H1 (cell line): Measurements from ENCODE around the gene PHC2. TPM values are rescaled to one million over a fixed set of nuclear protein-coding genes. Genes with fewer than 3 reads are reported as not detected.

Experiments used
- CTCF ChIA-PET: fragments of 300-600 bp; sonication (Branson Sonifier 250); formaldehyde crosslinking; loops from one replicate; lab custom pipeline; 2021; ENCODE audit not compliant: partially characterized antibody; lab: Charles Lee
- POLR2A ChIA-PET: fragments of 300-600 bp; sonication (Branson Sonifier 250); formaldehyde crosslinking; loops from one replicate; lab custom pipeline; 2021; ENCODE audit warnings: inconsistent platforms; ENCODE audit not compliant: partially characterized antibody; lab: Charles Lee
- DNase-seq, 2 experiments: peaks; one replicate each; pipeline versions ENCODE4 v3.0.0 to v3.0.0-alpha.2; 2010 to 2022; ENCODE audit warnings: low spot score in 2 of 2, low read depth in 1 of 2, mixed read lengths in 1 of 2
- FAIRE-seq: peaks from 2 replicates; lab custom pipeline; 2011; peaks lifted over from hg19 to GRCh38; lab: Jason Lieb, UNC
- H2AFZ ChIP-seq: 2 replicates; pipeline ENCODE4 v1.8.1; 2012; ENCODE audit warnings: low read length, inconsistent platforms
- H2AK5ac ChIP-seq: 2 replicates; pipeline ENCODE4 v1.6.1; 2013; ENCODE audit warnings: low read depth, low read length
- H2BK120ac ChIP-seq: replicated peaks from 2 replicates; pipeline ENCODE3; 2013; ENCODE audit warnings: low read depth, low read length, inconsistent platforms
- H2BK12ac ChIP-seq: 2 replicates; pipeline ENCODE4 v1.6.1; 2013; ENCODE audit warnings: low read depth, low read length
- H2BK15ac ChIP-seq: 2 replicates; pipeline ENCODE4 v1.6.1; 2013; ENCODE audit warnings: low read length
- H2BK20ac ChIP-seq: 2 replicates; pipeline ENCODE4 v1.6.1; 2013; ENCODE audit warnings: low read length
- H2BK5ac ChIP-seq: 2 replicates; pipeline ENCODE4 v1.6.1; 2013; ENCODE audit warnings: low read depth, low read length
- H3K14ac ChIP-seq: 2 replicates; pipeline ENCODE4 v1.6.1; 2013; ENCODE audit warnings: inconsistent platforms; ENCODE audit not compliant: insufficient read length
- H3K18ac ChIP-seq: 2 replicates; pipeline ENCODE4 v1.6.1; 2013; ENCODE audit warnings: low read length; ENCODE audit errors: extremely low read depth
- H3K23ac ChIP-seq: 2 replicates; pipeline ENCODE4 v1.6.1; 2013; ENCODE audit warnings: inconsistent platforms; ENCODE audit not compliant: insufficient read length
- H3K23me2 ChIP-seq: 2 replicates; pipeline ENCODE4 v1.6.1; 2013; ENCODE audit warnings: low read depth, low read length
- H3K27ac ChIP-seq: 2 replicates; pipeline ENCODE4 v1.6.1; 2011; ENCODE audit warnings: low read depth, low read length, inconsistent platforms
- H3K27me3 ChIP-seq, 4 experiments: replicated peaks in 1 of 4; 1 replicate in 1 of 4; 2 replicates in 3 of 4; pipeline versions ENCODE4 v1.6.1 to v1.8.1; 2011 to 2013; ENCODE audit warnings: low read length in 3 of 4, mild to moderate bottlenecking in 3 of 4, inconsistent platforms in 2 of 4, mixed read lengths in 2 of 4, moderate library complexity in 1 of 4; ENCODE audit not compliant: control insufficient read depth in 3 of 4, insufficient read depth in 3 of 4; ENCODE audit errors: extremely low read depth in 1 of 4
- H3K36me3 ChIP-seq, 4 experiments: 2 replicates each; pipeline versions ENCODE4 v1.6.1 to v1.8.1; 2011 to 2013; ENCODE audit warnings: mild to moderate bottlenecking in 4 of 4, low read length in 3 of 4, moderate library complexity in 2 of 4, control low read depth in 1 of 4, inconsistent platforms in 1 of 4; ENCODE audit not compliant: insufficient read depth in 4 of 4, control insufficient read depth in 2 of 4
- H3K4ac ChIP-seq: replicated peaks from 2 replicates; pipeline ENCODE3; 2013; ENCODE audit warnings: low read length, low read depth, mixed read lengths, inconsistent platforms; ENCODE audit not compliant: insufficient read length
- H3K4me1 ChIP-seq, 4 experiments: replicated peaks in 1 of 4; 1 replicate in 1 of 4; 2 replicates in 3 of 4; pipeline versions ENCODE4 v1.6.1 to v1.8.1; 2011 to 2013; ENCODE audit warnings: low read length in 3 of 4, inconsistent platforms in 2 of 4, mixed read lengths in 1 of 4; ENCODE audit not compliant: insufficient read depth in 4 of 4, control insufficient read depth in 3 of 4
- H3K4me2 ChIP-seq, 2 experiments: 2 replicates each; pipeline versions ENCODE4 v1.6.1 to v1.8.1; 2011 to 2013; ENCODE audit warnings: low read depth in 2 of 2, low read length in 2 of 2, control low read depth in 1 of 2, inconsistent platforms in 1 of 2, mild to moderate bottlenecking in 1 of 2; ENCODE audit not compliant: insufficient read depth in 1 of 2
- H3K4me3 ChIP-seq, 4 experiments: fragments of 200-600, 300-600 bp in 1 of 4; sonication (generic), shearing (Covaris generic), sonication (Bioruptor Twin) in 1 of 4; 2 replicates each; pipeline versions ENCODE4 v1.5.1 to v1.8.1; 2011 to 2016; ENCODE audit warnings: low read length in 4 of 4, low read depth in 3 of 4, control low read depth in 2 of 4, inconsistent platforms in 2 of 4, mild to moderate bottlenecking in 2 of 4, mixed read lengths in 1 of 4, moderate library complexity in 1 of 4; ENCODE audit not compliant: insufficient read depth in 2 of 4; ENCODE audit errors: extremely low read depth in 1 of 4
- H3K56ac ChIP-seq: replicated peaks from 2 replicates; pipeline ENCODE3; 2013; ENCODE audit warnings: low read depth, mild to moderate bottlenecking, mixed read lengths, low read length, inconsistent platforms; ENCODE audit not compliant: insufficient read length
- H3K79me1 ChIP-seq: 2 replicates; pipeline ENCODE4 v1.6.1; 2013; ENCODE audit warnings: low read depth, low read length, control low read depth
- H3K79me2 ChIP-seq, 2 experiments: 2 replicates each; pipeline versions ENCODE4 v1.6.1 to v1.8.1; 2012 to 2013; ENCODE audit warnings: low read length in 2 of 2, mild to moderate bottlenecking in 2 of 2, inconsistent platforms in 1 of 2; ENCODE audit not compliant: insufficient read depth in 2 of 2, control insufficient read depth in 1 of 2
- H3K9ac ChIP-seq, 4 experiments: replicated peaks in 1 of 4; 1 replicate in 1 of 4; 2 replicates in 3 of 4; pipeline versions ENCODE4 v1.6.1 to v1.8.1; 2011 to 2013; ENCODE audit warnings: low read depth in 3 of 4, low read length in 3 of 4, control low read depth in 2 of 4, mild to moderate bottlenecking in 2 of 4, moderate library complexity in 2 of 4, inconsistent platforms in 1 of 4; ENCODE audit errors: extremely low read depth in 1 of 4
- H3K9me3 ChIP-seq, 2 experiments: 2 replicates each; pipeline versions ENCODE4 v1.6.1 to v1.8.1; 2012 to 2013; ENCODE audit warnings: mild to moderate bottlenecking in 2 of 2, moderate library complexity in 2 of 2, control low read depth in 1 of 2, inconsistent platforms in 1 of 2, low read depth in 1 of 2, low read length in 1 of 2, mixed read lengths in 1 of 2; ENCODE audit not compliant: insufficient read depth in 2 of 2
- H4K20me1 ChIP-seq, 2 experiments: replicated peaks in 1 of 2; 2 replicates each; pipeline versions ENCODE3 to v1.8.1; 2011 to 2013; ENCODE audit warnings: inconsistent platforms in 2 of 2, low read length in 2 of 2, mild to moderate bottlenecking in 1 of 2; ENCODE audit not compliant: insufficient read depth in 2 of 2, control insufficient read depth in 1 of 2
- H4K5ac ChIP-seq: 2 replicates; pipeline ENCODE4 v1.6.1; 2013; ENCODE audit warnings: low read length, low read depth, mixed read lengths, inconsistent platforms; ENCODE audit not compliant: insufficient read length
- H4K8ac ChIP-seq: 2 replicates; pipeline ENCODE4 v1.8.0; 2013; ENCODE audit warnings: mild to moderate bottlenecking, moderate library complexity, low read length, inconsistent platforms; ENCODE audit not compliant: insufficient read depth; ENCODE audit errors: extremely low read depth
- H4K91ac ChIP-seq: replicated peaks from 2 replicates; pipeline ENCODE3; 2013; ENCODE audit warnings: low read length, mixed read lengths, inconsistent platforms; ENCODE audit not compliant: insufficient read length
- BRCA1 ChIP-seq: IDR thresholded peaks from 2 replicates; pipeline ENCODE4 v1.6.1; 2012; ENCODE audit warnings: low read depth, low read length, improper control_type of control experiment
- CEBPB ChIP-seq: IDR thresholded peaks from 2 replicates; pipeline ENCODE4 v1.6.1; 2012; ENCODE audit warnings: low read depth, low read length
- CREB1 ChIP-seq: IDR thresholded peaks from 2 replicates; pipeline ENCODE4 v1.6.1; 2012; ENCODE audit warnings: inconsistent platforms
- EGR1 ChIP-seq: IDR thresholded peaks from 2 replicates; pipeline ENCODE4 v1.6.1; 2011; ENCODE audit warnings: low read depth, low read length, borderline replicate concordance
- GABPA ChIP-seq: IDR thresholded peaks from 2 replicates; pipeline ENCODE4 v1.6.1; 2011; ENCODE audit warnings: mild to moderate bottlenecking, low read length, moderate library complexity, borderline replicate concordance; ENCODE audit not compliant: insufficient read depth
- JUND ChIP-seq: IDR thresholded peaks from 2 replicates; pipeline ENCODE4 v1.6.1; 2011; ENCODE audit warnings: mild to moderate bottlenecking, improper control_type of control experiment, low read length
- MAFK ChIP-seq: IDR thresholded peaks from 2 replicates; pipeline ENCODE4 v1.6.1; 2012; ENCODE audit warnings: low read depth, mild to moderate bottlenecking, improper control_type of control experiment, low read length
- NANOG ChIP-seq: IDR thresholded peaks from 2 replicates; pipeline ENCODE4 v1.6.1; 2011; ENCODE audit warnings: low read length, low read depth, mild to moderate bottlenecking, inconsistent platforms; ENCODE audit not compliant: insufficient read depth, poor library complexity, severe bottlenecking
- PHF8 ChIP-seq: fragments of 200-600 bp; sonication (generic); conservative IDR thresholded peaks from 2 replicates; pipeline ENCODE4 v1.7.1; 2012; ENCODE audit warnings: low read depth, mild to moderate bottlenecking, inconsistent platforms, low read length, moderate library complexity
- POU5F1 ChIP-seq: IDR thresholded peaks from 2 replicates; pipeline ENCODE4 v1.6.1; 2011; ENCODE audit warnings: low read depth, mild to moderate bottlenecking, low read length, moderate library complexity
- RNF2 ChIP-seq: fragments of 200-900, 300-1000 bp; sonication (generic); IDR thresholded peaks from 2 replicates; pipeline ENCODE4 v1.7.1; 2016; ENCODE audit warnings: borderline replicate concordance, low read depth, mild to moderate bottlenecking, antibody characterized with exemption, low read length; ENCODE audit not compliant: poor library complexity, severe bottlenecking; ENCODE audit errors: missing control alignments
- SIRT6 ChIP-seq: IDR thresholded peaks from one replicate; pipeline ENCODE4 v1.7.1; 2012; ENCODE audit warnings: low read length, inconsistent platforms
- SP2 ChIP-seq: IDR thresholded peaks from 2 replicates; pipeline ENCODE4 v1.6.1; 2012; ENCODE audit warnings: mild to moderate bottlenecking, low read length, inconsistent platforms
- SRF ChIP-seq: IDR thresholded peaks from 2 replicates; pipeline ENCODE4 v1.6.1; 2011; ENCODE audit warnings: mild to moderate bottlenecking, low read depth, low read length, moderate library complexity
- USF2 ChIP-seq: IDR thresholded peaks from 2 replicates; pipeline ENCODE4 v1.6.1; 2011; ENCODE audit warnings: low read length, improper control_type of control experiment
- WGBS, 2 experiments: shearing (Covaris generic) in 1 of 2; methylation state at CpG; one replicate each; pipeline versions ENCODE4 v1.1.6 to v1.1.7; 2013 to 2015; ENCODE audit warnings: low lambda C conversion rate in 2 of 2, mixed read lengths in 2 of 2, inconsistent platforms in 1 of 2, low coverage in 1 of 2, missing lambda C conversion rate in 1 of 2; ENCODE audit not compliant: insufficient replicate concordance in 2 of 2, insufficient coverage in 1 of 2, insufficient read length in 1 of 2; ENCODE audit errors: extremely low coverage in 1 of 2, missing lambda C conversion rate in 1 of 2; 5-methylcytosine and 5-hydroxymethylcytosine counted together
- polyA plus RNA-seq, 7 experiments: library from polyadenylated mRNA; depleted of rRNA in 3 of 7; stranded (reverse) in 5 of 7; unstranded in 2 of 7; fragments of >200 nt in 5 of 7; fragments of 200-250 nt in 2 of 7; gene quantifications; 1 replicate in 5 of 7; 2 replicates in 1 of 7; 4 replicates in 1 of 7; pipeline versions ENCODE4 v1.2.1 to v1.2.3, GENCODE V29; 2011 to 2013; ENCODE audit warnings: missing spikeins in 2 of 7, mixed read lengths in 2 of 7
- total RNA-seq: library from RNA; stranded (reverse); fragmentation: NEBNext Ultra II Directional; extraction: Animal tissue kit (Norgen Biotek cat#: 25700); gene quantifications from 2 replicates; pipeline ENCODE4 v1.2.1, GENCODE V29; 2021

The PHC2 gene
- total and polyA plus RNA-seq, 2 of the 8 experiments (the other 6 are each of a cell fraction or from before 2014, with no cell fraction given): 5.6 to 14.2 TPM

GRCh38 chr1:33414879-33415278 lies 16.0 kb downstream of the PHC2 start:
- Histone ChIP-seq H3K18ac (no peak overlapping the region), H3K4ac (no peak overlapping the region), H3K9ac (no peak overlapping the region), H3K23ac (no peak overlapping the region), H4K20me1 (no peaks in the 10 kb centered on the region), H2BK5ac (no peak overlapping the region), H3K27ac (no peak overlapping the region), H3K79me1 (no peaks in the 10 kb centered on the region), H2BK120ac (no peak overlapping the region), H3K4me1 (no peaks in the 10 kb centered on the region; a peak in 1 of 7 replicates), H3K56ac (no peak overlapping the region), H2AK5ac (no peak overlapping the region), H4K8ac (no peak overlapping the region), H2BK12ac (no peak overlapping the region), H3K27me3 (no peaks in the 10 kb centered on the region), H4K5ac (no peak overlapping the region), H3K36me3 (no peaks in the 10 kb centered on the region), H2BK15ac (no peak overlapping the region), H2AFZ (no peak overlapping the region), H3K23me2 (no peaks in the 10 kb centered on the region), H3K9me3 (peaks cover 3 to 7% of the 10 kb centered on the region in 2 experiments; a peak in 3 of 4 replicates), H3K14ac (no peak overlapping the region), H4K91ac (no peak overlapping the region), H3K79me2 (no peaks in the 10 kb centered on the region), H3K4me2 (no peak overlapping the region), H2BK20ac (no peak overlapping the region), H3K4me3 (no peak overlapping the region)
- FAIRE-seq (no peak), DNase-seq (no peak)
- ChIA-PET CTCF (no interaction called here), POLR2A (no interaction called here)
- WGBS, 2 experiments: 82% methylated on average over 5 of the region's 5 CpGs; no CpG with 5 or more reads in 1 of the 2 experiments
- TF ChIP-seq MAFK: no peak
- TF ChIP-seq SRF: no peak
- TF ChIP-seq SP2: no peak
- no peak for TF ChIP-seq EGR1
- TF ChIP-seq CEBPB: no peak
- TF ChIP-seq RNF2: no peak
- TF ChIP-seq USF2: no peak
- no peak for TF ChIP-seq POU5F1
- TF ChIP-seq SIRT6: no peak
- TF ChIP-seq JUND: no peak
- no peak for TF ChIP-seq NANOG
- no peak for TF ChIP-seq BRCA1
- no peak for TF ChIP-seq PHF8
- TF ChIP-seq CREB1: no peak
- TF ChIP-seq GABPA: no peak
